Measurements from ENCODE around the gene MAML3.
A peak's percentile ranks its signal among the peaks of the same experiment; 100 is the strongest.

MAML3 gene

GRCh38 chr4:139669890-139670289 is 484.1 kb downstream of the MAML3 start:
- no peak for DNase-seq

DNA sequence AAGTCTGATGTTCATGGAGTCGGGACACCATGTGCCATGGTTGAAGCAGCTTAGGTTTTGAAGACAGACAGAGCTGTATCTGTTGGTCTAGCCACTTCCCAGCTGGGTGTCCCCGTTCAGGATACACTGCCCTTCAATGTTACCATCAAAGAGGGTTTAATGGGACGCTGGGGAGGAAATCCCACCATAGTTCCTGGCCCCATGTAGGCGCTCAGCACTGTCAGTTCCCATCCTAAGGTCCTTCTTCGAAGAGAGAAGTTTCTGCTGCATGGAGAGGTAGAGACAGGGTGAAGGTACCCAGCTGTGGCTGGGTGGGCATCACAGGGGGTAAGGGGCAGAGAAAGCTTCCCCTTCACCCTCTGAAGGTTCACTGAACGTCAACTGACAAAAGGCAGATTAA is 484.6 kb downstream of the MAML3 start:
- DNase-seq, result no peak

DNA sequence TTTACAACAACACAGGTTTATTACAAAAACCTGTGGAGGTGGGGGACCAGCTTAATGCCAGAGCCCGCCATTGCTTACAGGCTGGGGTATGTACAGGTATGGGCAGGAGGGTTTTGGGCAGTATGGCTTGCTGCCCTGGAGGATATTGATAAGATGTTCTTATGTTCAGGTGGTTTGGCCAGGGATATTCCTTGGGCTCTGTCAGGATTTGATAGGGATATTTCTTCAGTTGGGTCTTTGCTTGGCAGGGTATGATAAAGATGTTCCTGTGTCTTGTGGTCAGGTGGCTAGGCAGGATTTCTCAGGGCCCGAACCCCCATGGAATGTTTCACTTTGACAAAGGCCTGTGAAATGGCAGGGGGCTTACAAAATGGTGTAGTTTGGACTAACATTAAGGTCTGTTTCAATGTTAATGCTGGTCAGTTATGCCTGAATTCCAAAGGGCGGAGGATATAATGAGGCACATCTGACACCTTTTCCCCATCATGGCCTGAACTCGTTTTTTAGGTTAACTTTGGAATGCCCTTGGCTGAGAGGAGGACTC is 485.3 kb downstream of the MAML3 start:
- DNase-seq, result peak; percentile 79

- DNase-seq, result peak; percentile 65
These were observed 485.9 kb downstream of the MAML3 start for GRCh38 chr4:139668036-139668435.
